ENCODE measurements around the gene JADE3.
"Not testable (repeated sequence)": the region's sequence is repeated elsewhere in the genome, so short reads cannot be mapped to it uniquely, and the experiment has no call there.

The JADE3 gene

GRCh38 chrX:46927718-46928117, 15.5 kb downstream of the JADE3 start:
- no peak for DNase-seq (ENCODE audit: low read depth, low spot score)
- no peak overlapping the region for H3K4me3 ChIP-seq (ENCODE audit: low read length)

- no peak overlapping the region for H3K4me3 ChIP-seq (ENCODE audit: low read length)
- no peak for DNase-seq (ENCODE audit: low read depth, low spot score)
Observed at GRCh38 chrX:46929439-46930261, 17.4 kb downstream of the JADE3 start.

- no peak overlapping the region for H3K4me3 ChIP-seq (ENCODE audit: low read length)
- no peak for DNase-seq (ENCODE audit: low read depth, low spot score)
Observed at GRCh38 chrX:46935295-46935694, 23.1 kb downstream of the JADE3 start.

GRCh38 chrX:46938589-46938988, 26.4 kb downstream of the JADE3 start:
- no peak overlapping the region for H3K4me3 ChIP-seq (ENCODE audit: low read length)
- DNase-seq (ENCODE audit: low read depth, low spot score): no peak

GRCh38 chrX:46941341-46941740, 29.1 kb downstream of the JADE3 start:
- no peak for DNase-seq (ENCODE audit: low read depth, low spot score)
- no peak overlapping the region for H3K4me3 ChIP-seq (ENCODE audit: low read length)

- DNase-seq (ENCODE audit: low read depth, low spot score): no peak
- no peak overlapping the region for H3K4me3 ChIP-seq (ENCODE audit: low read length)
Observed at GRCh38 chrX:46953137-46953527, 40.9 kb downstream of the JADE3 start.

GRCh38 chrX:46953597-46953996, 41.4 kb downstream of the JADE3 start:
- no peak for DNase-seq (ENCODE audit: low read depth, low spot score)
- no peak overlapping the region for H3K4me3 ChIP-seq (ENCODE audit: low read length)

GRCh38 chrX:46954716-46955115, 42.5 kb downstream of the JADE3 start:
- H3K4me3 ChIP-seq (ENCODE audit: low read length): no peak overlapping the region
- DNase-seq (ENCODE audit: low read depth, low spot score): no peak

GRCh38 chrX:46956589-46956988, 44.4 kb downstream of the JADE3 start:
- H3K4me3 ChIP-seq (ENCODE audit: low read length); DNase-seq (ENCODE audit: low read depth, low spot score): not testable (repeated sequence)

- H3K4me3 ChIP-seq (ENCODE audit: low read length): no peak overlapping the region
- DNase-seq (ENCODE audit: low read depth, low spot score): no peak
Observed at GRCh38 chrX:46957297-46957696, 45.1 kb downstream of the JADE3 start.

GRCh38 chrX:46959101-46959500, 46.9 kb downstream of the JADE3 start:
- no peak for DNase-seq (ENCODE audit: low read depth, low spot score)
- H3K4me3 ChIP-seq (ENCODE audit: low read length): no peak overlapping the region

GRCh38 chrX:46959985-46960700, 47.9 kb downstream of the JADE3 start:
- H3K4me3 ChIP-seq (ENCODE audit: low read length): no peak overlapping the region
- no peak for DNase-seq (ENCODE audit: low read depth, low spot score)

- DNase-seq (ENCODE audit: low read depth, low spot score): no peak
Observed at GRCh38 chrX:46961097-46961496, 48.9 kb downstream of the JADE3 start.

GRCh38 chrX:46961574-46962283, 49.5 kb downstream of the JADE3 start:
- DNase-seq (ENCODE audit: low read depth, low spot score): peak; percentile 77
- peak overlapping the region; percentile 13; the same call in 1 of the 2 replicates for H3K4me3 ChIP-seq (ENCODE audit: low read length)

More at GRCh38 chrX:46961097-46961496, 48.9 kb downstream of the JADE3 start:
- peak overlapping the region; percentile 13; the same call in 1 of the 2 replicates for H3K4me3 ChIP-seq (ENCODE audit: low read length)

- H3K4me3 ChIP-seq (ENCODE audit: low read length): no peak overlapping the region
- DNase-seq (ENCODE audit: low read depth, low spot score): no peak
Observed at GRCh38 chrX:46965125-46965758, 53.0 kb downstream of the JADE3 start.

GRCh38 chrX:46967547-46967946, 55.3 kb downstream of the JADE3 start:
- DNase-seq (ENCODE audit: low read depth, low spot score): no peak
- no peak overlapping the region for H3K4me3 ChIP-seq (ENCODE audit: low read length)

- H3K4me3 ChIP-seq (ENCODE audit: low read length); DNase-seq (ENCODE audit: low read depth, low spot score): not testable (repeated sequence)
Observed at GRCh38 chrX:46977046-46977445, 64.8 kb downstream of the JADE3 start.

- H3K4me3 ChIP-seq (ENCODE audit: low read length): no peak overlapping the region
- peak; percentile 72 for DNase-seq (ENCODE audit: low read depth, low spot score)
Observed at GRCh38 chrX:46978341-46979291, 66.4 kb downstream of the JADE3 start.
